HepG2 (cell line): Measurements from ENCODE around the gene GTF2A1. TPM values are rescaled to one million over a fixed set of nuclear protein-coding genes. Genes with fewer than 3 reads are reported as not detected.

Experiments used
- DNMT1 ChIP-seq: sonication (generic); formaldehyde crosslinking; IDR thresholded peaks from 2 replicates; pipeline ENCODE4 v1.5.1; 2020; ENCODE audit warnings: mild to moderate bottlenecking, missing genetic modification reagents
- RFXAP ChIP-seq: sonication (generic); formaldehyde crosslinking; IDR thresholded peaks from 2 replicates; pipeline ENCODE4 v1.4.0; 2020; ENCODE audit warnings: missing genetic modification reagents, borderline replicate concordance
- RXRA ChIP-seq: sonication (generic); formaldehyde crosslinking; IDR thresholded peaks from 2 replicates; pipeline ENCODE4 v1.5.1; 2020; ENCODE audit warnings: missing genetic modification reagents
- ZNF354B ChIP-seq: sonication (generic); formaldehyde crosslinking; IDR thresholded peaks from 2 replicates; pipeline ENCODE4 v1.8.0; 2022; ENCODE audit warnings: mild to moderate bottlenecking, missing genetic modification reagents
- ZNF777 ChIP-seq: sonication (generic); formaldehyde crosslinking; IDR thresholded peaks from 2 replicates; pipeline ENCODE4 v1.4.0; 2020; ENCODE audit warnings: missing genetic modification reagents
- polyA plus RNA-seq, 8 experiments: library from polyadenylated mRNA; depleted of rRNA in 3 of 8; stranded (reverse) in 7 of 8; unstranded in 1 of 8; fragments of >200 nt; fragmentation: Illumina TruSeq in 4 of 8; extraction: Trizol in 4 of 8; gene quantifications; 2 replicates each; pipeline versions ENCODE4 v1.2.1 to v1.2.3, GENCODE V29; 2011 to 2016; ENCODE audit warnings: low read depth in 4 of 8, missing spikeins in 1 of 8, mixed read lengths in 1 of 8; ENCODE audit not compliant: insufficient read depth in 1 of 8
- total RNA-seq, 5 experiments: library from RNA; depleted of rRNA; stranded (reverse); fragments of >200 nt; fragmentation: Illumina TruSeq; extraction: Trizol; gene quantifications; 2 replicates each; pipeline ENCODE4 v1.2.3, GENCODE V29; 2016; ENCODE audit warnings: low read depth in 1 of 5
- TF ChIP-seq, protein P1 (sequence below), 2 experiments: fragments of 450-650 bp in 1 of 2; sonication (generic) in 1 of 2; formaldehyde crosslinking in 1 of 2; IDR thresholded peaks; 2 replicates each; pipeline versions ENCODE4 v1.6.1 to v1.8.0; 2016 to 2022; ENCODE audit warnings: antibody characterized with exemption in 1 of 2, mild to moderate bottlenecking in 1 of 2, missing genetic modification reagents in 1 of 2
- TF ChIP-seq, protein P2 (sequence below): sonication (generic); formaldehyde crosslinking; IDR thresholded peaks from 2 replicates; pipeline ENCODE4 v1.4.0; 2020; ENCODE audit warnings: missing genetic modification reagents
- TF ChIP-seq, protein P3 (sequence below): sonication (generic); formaldehyde crosslinking; IDR thresholded peaks from 2 replicates; pipeline ENCODE4 v1.5.0; 2020; ENCODE audit warnings: mild to moderate bottlenecking, missing genetic modification reagents, borderline replicate concordance

The GTF2A1 gene
- total and polyA plus RNA-seq, 2 of the 13 experiments (the other 11 are each of a cell fraction or from before 2014, with no cell fraction given), result 14.9 to 17.5 TPM

DNA sequence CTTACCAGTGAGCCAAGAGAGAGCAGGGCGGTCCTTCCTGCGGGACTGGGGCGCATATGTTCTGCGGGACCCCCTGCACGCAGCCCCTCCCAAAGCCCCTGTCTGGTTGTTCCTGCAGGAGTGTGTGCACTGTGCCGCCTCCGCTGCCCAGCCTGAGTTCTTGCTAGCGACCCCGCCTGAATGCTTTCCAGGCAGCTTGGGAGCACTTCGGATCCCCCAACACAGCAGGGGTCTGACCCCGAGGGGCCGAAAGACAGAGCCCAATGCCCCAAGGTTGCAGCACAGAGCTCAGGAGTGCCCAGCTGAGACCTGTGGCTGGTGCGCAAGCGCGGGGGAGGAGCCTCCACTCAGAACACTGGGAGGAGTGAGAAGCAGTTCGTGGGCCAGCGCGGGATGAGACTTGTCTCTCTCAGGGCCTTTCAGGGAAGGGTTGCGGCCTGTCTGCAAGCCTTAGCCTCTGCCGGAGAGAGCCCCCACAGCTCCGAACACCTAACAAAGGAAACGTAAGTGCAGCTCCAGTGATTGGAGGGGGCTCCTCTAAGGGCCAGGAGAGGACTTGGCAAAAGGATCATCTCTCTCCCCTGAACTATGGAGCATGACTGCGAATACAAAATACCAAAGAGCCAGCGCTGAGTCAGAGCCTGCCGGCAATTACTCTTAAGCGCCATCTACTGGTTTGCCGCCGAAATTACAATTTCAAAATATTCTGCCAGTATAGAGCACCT, 50.5 kb downstream of the GTF2A1 start (continued):
- TF ChIP-seq, protein P1, sequence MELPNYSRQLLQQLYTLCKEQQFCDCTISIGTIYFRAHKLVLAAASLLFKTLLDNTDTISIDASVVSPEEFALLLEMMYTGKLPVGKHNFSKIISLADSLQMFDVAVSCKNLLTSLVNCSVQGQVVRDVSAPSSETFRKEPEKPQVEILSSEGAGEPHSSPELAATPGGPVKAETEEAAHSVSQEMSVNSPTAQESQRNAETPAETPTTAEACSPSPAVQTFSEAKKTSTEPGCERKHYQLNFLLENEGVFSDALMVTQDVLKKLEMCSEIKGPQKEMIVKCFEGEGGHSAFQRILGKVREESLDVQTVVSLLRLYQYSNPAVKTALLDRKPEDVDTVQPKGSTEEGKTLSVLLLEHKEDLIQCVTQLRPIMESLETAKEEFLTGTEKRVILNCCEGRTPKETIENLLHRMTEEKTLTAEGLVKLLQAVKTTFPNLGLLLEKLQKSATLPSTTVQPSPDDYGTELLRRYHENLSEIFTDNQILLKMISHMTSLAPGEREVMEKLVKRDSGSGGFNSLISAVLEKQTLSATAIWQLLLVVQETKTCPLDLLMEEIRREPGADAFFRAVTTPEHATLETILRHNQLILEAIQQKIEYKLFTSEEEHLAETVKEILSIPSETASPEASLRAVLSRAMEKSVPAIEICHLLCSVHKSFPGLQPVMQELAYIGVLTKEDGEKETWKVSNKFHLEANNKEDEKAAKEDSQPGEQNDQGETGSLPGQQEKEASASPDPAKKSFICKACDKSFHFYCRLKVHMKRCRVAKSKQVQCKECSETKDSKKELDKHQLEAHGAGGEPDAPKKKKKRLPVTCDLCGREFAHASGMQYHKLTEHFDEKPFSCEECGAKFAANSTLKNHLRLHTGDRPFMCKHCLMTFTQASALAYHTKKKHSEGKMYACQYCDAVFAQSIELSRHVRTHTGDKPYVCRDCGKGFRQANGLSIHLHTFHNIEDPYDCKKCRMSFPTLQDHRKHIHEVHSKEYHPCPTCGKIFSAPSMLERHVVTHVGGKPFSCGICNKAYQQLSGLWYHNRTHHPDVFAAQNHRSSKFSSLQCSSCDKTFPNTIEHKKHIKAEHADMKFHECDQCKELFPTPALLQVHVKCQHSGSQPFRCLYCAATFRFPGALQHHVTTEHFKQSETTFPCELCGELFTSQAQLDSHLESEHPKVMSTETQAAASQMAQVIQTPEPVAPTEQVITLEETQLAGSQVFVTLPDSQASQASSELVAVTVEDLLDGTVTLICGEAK (IDR thresholded peaks at IDR 0.05), result no peak
- TF ChIP-seq, protein P1 (CRISPR knock-in tag; IDR thresholded peaks at IDR 0.05), result peak; percentile 37; the same call in 1 of the 2 replicates
- peak; percentile 17; the same call in 1 of the 2 replicates for TF ChIP-seq RXRA (CRISPR knock-in tag)
- TF ChIP-seq ZNF777 (CRISPR knock-in tag), result no peak
- TF ChIP-seq RFXAP, result 0 out of 2 replicates have a peak, but pooled peaks have one; percentile 30
- no peak for TF ChIP-seq DNMT1
- TF ChIP-seq, protein P2, sequence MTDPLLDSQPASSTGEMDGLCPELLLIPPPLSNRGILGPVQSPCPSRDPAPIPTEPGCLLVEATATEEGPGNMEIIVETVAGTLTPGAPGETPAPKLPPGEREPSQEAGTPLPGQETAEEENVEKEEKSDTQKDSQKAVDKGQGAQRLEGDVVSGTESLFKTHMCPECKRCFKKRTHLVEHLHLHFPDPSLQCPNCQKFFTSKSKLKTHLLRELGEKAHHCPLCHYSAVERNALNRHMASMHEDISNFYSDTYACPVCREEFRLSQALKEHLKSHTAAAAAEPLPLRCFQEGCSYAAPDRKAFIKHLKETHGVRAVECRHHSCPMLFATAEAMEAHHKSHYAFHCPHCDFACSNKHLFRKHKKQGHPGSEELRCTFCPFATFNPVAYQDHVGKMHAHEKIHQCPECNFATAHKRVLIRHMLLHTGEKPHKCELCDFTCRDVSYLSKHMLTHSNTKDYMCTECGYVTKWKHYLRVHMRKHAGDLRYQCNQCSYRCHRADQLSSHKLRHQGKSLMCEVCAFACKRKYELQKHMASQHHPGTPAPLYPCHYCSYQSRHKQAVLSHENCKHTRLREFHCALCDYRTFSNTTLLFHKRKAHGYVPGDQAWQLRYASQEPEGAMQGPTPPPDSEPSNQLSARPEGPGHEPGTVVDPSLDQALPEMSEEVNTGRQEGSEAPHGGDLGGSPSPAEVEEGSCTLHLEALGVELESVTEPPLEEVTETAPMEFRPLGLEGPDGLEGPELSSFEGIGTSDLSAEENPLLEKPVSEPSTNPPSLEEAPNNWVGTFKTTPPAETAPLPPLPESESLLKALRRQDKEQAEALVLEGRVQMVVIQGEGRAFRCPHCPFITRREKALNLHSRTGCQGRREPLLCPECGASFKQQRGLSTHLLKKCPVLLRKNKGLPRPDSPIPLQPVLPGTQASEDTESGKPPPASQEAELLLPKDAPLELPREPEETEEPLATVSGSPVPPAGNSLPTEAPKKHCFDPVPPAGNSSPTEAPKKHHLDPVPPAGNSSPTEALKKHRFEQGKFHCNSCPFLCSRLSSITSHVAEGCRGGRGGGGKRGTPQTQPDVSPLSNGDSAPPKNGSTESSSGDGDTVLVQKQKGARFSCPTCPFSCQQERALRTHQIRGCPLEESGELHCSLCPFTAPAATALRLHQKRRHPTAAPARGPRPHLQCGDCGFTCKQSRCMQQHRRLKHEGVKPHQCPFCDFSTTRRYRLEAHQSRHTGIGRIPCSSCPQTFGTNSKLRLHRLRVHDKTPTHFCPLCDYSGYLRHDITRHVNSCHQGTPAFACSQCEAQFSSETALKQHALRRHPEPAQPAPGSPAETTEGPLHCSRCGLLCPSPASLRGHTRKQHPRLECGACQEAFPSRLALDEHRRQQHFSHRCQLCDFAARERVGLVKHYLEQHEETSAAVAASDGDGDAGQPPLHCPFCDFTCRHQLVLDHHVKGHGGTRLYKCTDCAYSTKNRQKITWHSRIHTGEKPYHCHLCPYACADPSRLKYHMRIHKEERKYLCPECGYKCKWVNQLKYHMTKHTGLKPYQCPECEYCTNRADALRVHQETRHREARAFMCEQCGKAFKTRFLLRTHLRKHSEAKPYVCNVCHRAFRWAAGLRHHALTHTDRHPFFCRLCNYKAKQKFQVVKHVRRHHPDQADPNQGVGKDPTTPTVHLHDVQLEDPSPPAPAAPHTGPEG (CRISPR knock-in tag), result peak; percentile 20; the same call in 1 of the 2 replicates
- no peak for TF ChIP-seq ZNF354B
- TF ChIP-seq, protein P3, sequence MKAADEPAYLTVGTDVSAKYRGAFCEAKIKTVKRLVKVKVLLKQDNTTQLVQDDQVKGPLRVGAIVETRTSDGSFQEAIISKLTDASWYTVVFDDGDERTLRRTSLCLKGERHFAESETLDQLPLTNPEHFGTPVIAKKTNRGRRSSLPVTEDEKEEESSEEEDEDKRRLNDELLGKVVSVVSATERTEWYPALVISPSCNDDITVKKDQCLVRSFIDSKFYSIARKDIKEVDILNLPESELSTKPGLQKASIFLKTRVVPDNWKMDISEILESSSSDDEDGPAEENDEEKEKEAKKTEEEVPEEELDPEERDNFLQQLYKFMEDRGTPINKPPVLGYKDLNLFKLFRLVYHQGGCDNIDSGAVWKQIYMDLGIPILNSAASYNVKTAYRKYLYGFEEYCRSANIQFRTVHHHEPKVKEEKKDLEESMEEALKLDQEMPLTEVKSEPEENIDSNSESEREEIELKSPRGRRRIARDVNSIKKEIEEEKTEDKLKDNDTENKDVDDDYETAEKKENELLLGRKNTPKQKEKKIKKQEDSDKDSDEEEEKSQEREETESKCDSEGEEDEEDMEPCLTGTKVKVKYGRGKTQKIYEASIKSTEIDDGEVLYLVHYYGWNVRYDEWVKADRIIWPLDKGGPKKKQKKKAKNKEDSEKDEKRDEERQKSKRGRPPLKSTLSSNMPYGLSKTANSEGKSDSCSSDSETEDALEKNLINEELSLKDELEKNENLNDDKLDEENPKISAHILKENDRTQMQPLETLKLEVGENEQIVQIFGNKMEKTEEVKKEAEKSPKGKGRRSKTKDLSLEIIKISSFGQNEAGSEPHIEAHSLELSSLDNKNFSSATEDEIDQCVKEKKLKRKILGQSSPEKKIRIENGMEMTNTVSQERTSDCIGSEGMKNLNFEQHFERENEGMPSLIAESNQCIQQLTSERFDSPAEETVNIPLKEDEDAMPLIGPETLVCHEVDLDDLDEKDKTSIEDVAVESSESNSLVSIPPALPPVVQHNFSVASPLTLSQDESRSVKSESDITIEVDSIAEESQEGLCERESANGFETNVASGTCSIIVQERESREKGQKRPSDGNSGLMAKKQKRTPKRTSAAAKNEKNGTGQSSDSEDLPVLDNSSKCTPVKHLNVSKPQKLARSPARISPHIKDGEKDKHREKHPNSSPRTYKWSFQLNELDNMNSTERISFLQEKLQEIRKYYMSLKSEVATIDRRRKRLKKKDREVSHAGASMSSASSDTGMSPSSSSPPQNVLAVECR (CRISPR knock-in tag), result peak; percentile 80; the same call in 1 of the 2 replicates
